Amniotic epithelial cell (primary cell): ENCODE data around the gene FRG2B.
"Not testable (repeated sequence)": the region's sequence is repeated elsewhere in the genome, so short reads cannot be mapped to it uniquely, and the experiment has no call there.

Experiments
- DNase-seq: peaks from one replicate; pipeline ENCODE4 v3.0.0-alpha.2; 2010; ENCODE audit warnings: low read depth

FRG2B gene

GRCh38 chr10:133599869-133600268 is 26.7 kb downstream of the FRG2B start:
- not testable (repeated sequence) for DNase-seq

GRCh38 chr10:133592716-133593115 is 33.9 kb downstream of the FRG2B start:
- no peak for DNase-seq

GRCh38 chr10:133590970-133591359 is 35.6 kb downstream of the FRG2B start:
- no peak for DNase-seq

- DNase-seq, result no peak
Measured at GRCh38 chr10:133590226-133590969, 36.2 kb downstream of the FRG2B start.

- DNase-seq, result not testable (repeated sequence)
Measured at GRCh38 chr10:133577037-133577436, 49.6 kb downstream of the FRG2B start.
